Activated CD8-positive, alpha-beta memory T cell treated with anti-CD3 and anti-CD28 coated beads, Interleukin-2, amount 50 U/mL, for 48 hours (primary cell): ENCODE results near the gene BBS9.

Source experiments
- DNase-seq: peaks from one replicate; pipeline ENCODE4 v3.0.0-alpha.2; 2020

BBS9 gene

GRCh38 chr7:33128631-33128989 lies 754 bp upstream of the BBS9 start:
- no peak for DNase-seq

GRCh38 chr7:33129806-33130153 lies 416 bp downstream of the BBS9 start:
- no peak for DNase-seq

- no peak for DNase-seq
Observed at GRCh38 chr7:33130184-33130583, 820 bp downstream of the BBS9 start.

GRCh38 chr7:33137103-33137502 lies 7.7 kb downstream of the BBS9 start:
- no peak for DNase-seq

GRCh38 chr7:33142585-33142984 lies 13.2 kb downstream of the BBS9 start:
- no peak for DNase-seq

- no peak for DNase-seq
Observed at GRCh38 chr7:33143996-33144718, 14.8 kb downstream of the BBS9 start.

- no peak for DNase-seq
Observed at GRCh38 chr7:33145156-33145555, 15.8 kb downstream of the BBS9 start.

GRCh38 chr7:33152087-33152486 lies 22.7 kb downstream of the BBS9 start:
- DNase-seq = no peak

GRCh38 chr7:33155811-33156210 lies 26.4 kb downstream of the BBS9 start:
- DNase-seq = no peak

- no peak for DNase-seq
Observed at GRCh38 chr7:33156441-33156840, 27.1 kb downstream of the BBS9 start.

GRCh38 chr7:33157311-33157710 lies 27.9 kb downstream of the BBS9 start:
- no peak for DNase-seq

- DNase-seq = no peak
Observed at GRCh38 chr7:33157781-33158180, 28.4 kb downstream of the BBS9 start.

- DNase-seq = no peak
Observed at GRCh38 chr7:33177876-33178275, 48.5 kb downstream of the BBS9 start.

GRCh38 chr7:33179519-33179918 lies 50.2 kb downstream of the BBS9 start:
- DNase-seq = no peak

- no peak for DNase-seq
Observed at GRCh38 chr7:33183504-33183903, 54.1 kb downstream of the BBS9 start.

- no peak for DNase-seq
Observed at GRCh38 chr7:33184828-33185227, 55.5 kb downstream of the BBS9 start.

GRCh38 chr7:33185786-33186185 lies 56.4 kb downstream of the BBS9 start:
- DNase-seq = no peak

- no peak for DNase-seq
Observed at GRCh38 chr7:33186192-33186591, 56.8 kb downstream of the BBS9 start.

GRCh38 chr7:33190688-33191304 lies 61.4 kb downstream of the BBS9 start:
- no peak for DNase-seq

GRCh38 chr7:33191340-33191739 lies 62.0 kb downstream of the BBS9 start:
- DNase-seq = no peak

- DNase-seq = no peak
Observed at GRCh38 chr7:33192695-33193291, 63.4 kb downstream of the BBS9 start.

GRCh38 chr7:33193308-33193864 lies 64.0 kb downstream of the BBS9 start:
- DNase-seq = no peak

- DNase-seq = no peak
Observed at GRCh38 chr7:33195264-33195663, 65.9 kb downstream of the BBS9 start.

GRCh38 chr7:33196221-33196620 lies 66.9 kb downstream of the BBS9 start:
- DNase-seq = no peak
